Measurements from ENCODE around the gene EPHB2.
"Not testable (repeated sequence)": the region's sequence is repeated elsewhere in the genome, so short reads cannot be mapped to it uniquely, and the experiment has no call there.

Gene EPHB2

GRCh38 chr1:22838965-22839364 lies 128.3 kb downstream of the EPHB2 start:
- no peak for DNase-seq (ENCODE audit: low read depth)

GRCh38 chr1:22839806-22840205 lies 129.2 kb downstream of the EPHB2 start:
- DNase-seq (ENCODE audit: low read depth), result no peak

GRCh38 chr1:22841142-22841541 lies 130.5 kb downstream of the EPHB2 start:
- DNase-seq (ENCODE audit: low read depth), result no peak

GRCh38 chr1:22841860-22842281 lies 131.2 kb downstream of the EPHB2 start:
- no peak for DNase-seq (ENCODE audit: low read depth)

GRCh38 chr1:22843441-22844183 lies 133.0 kb downstream of the EPHB2 start:
- not testable (repeated sequence) for DNase-seq (ENCODE audit: low read depth)

- no peak for DNase-seq (ENCODE audit: low read depth)
Observed at GRCh38 chr1:22844621-22845020, 134.0 kb downstream of the EPHB2 start.

GRCh38 chr1:22845398-22845935 lies 134.8 kb downstream of the EPHB2 start:
- no peak for DNase-seq (ENCODE audit: low read depth)

GRCh38 chr1:22846458-22846857 lies 135.8 kb downstream of the EPHB2 start:
- DNase-seq (ENCODE audit: low read depth), result no peak

GRCh38 chr1:22847249-22847648 lies 136.6 kb downstream of the EPHB2 start:
- no peak for DNase-seq (ENCODE audit: low read depth)

GRCh38 chr1:22847709-22848108 lies 137.1 kb downstream of the EPHB2 start:
- DNase-seq (ENCODE audit: low read depth), result no peak

- DNase-seq (ENCODE audit: low read depth), result no peak
Observed at GRCh38 chr1:22848405-22848804, 137.8 kb downstream of the EPHB2 start.

- no peak for DNase-seq (ENCODE audit: low read depth)
Observed at GRCh38 chr1:22849770-22850169, 139.1 kb downstream of the EPHB2 start.

GRCh38 chr1:22850281-22850680 lies 139.6 kb downstream of the EPHB2 start:
- no peak for DNase-seq (ENCODE audit: low read depth)

- no peak for DNase-seq (ENCODE audit: low read depth)
Observed at GRCh38 chr1:22850681-22851080, 140.0 kb downstream of the EPHB2 start.

- no peak for DNase-seq (ENCODE audit: low read depth)
Observed at GRCh38 chr1:22851517-22851916, 140.9 kb downstream of the EPHB2 start.

GRCh38 chr1:22852144-22852655 lies 141.6 kb downstream of the EPHB2 start:
- DNase-seq (ENCODE audit: low read depth), result no peak

- no peak for DNase-seq (ENCODE audit: low read depth)
Observed at GRCh38 chr1:22853651-22854185, 143.1 kb downstream of the EPHB2 start.

GRCh38 chr1:22854688-22855565 lies 144.3 kb downstream of the EPHB2 start:
- no peak for DNase-seq (ENCODE audit: low read depth)

- DNase-seq (ENCODE audit: low read depth), result no peak
Observed at GRCh38 chr1:22855668-22856606, 145.3 kb downstream of the EPHB2 start.

- DNase-seq (ENCODE audit: low read depth), result no peak
Observed at GRCh38 chr1:22857661-22858060, 147.0 kb downstream of the EPHB2 start.

- DNase-seq (ENCODE audit: low read depth), result no peak
Observed at GRCh38 chr1:22860414-22860800, 149.8 kb downstream of the EPHB2 start.
